ENCODE measurements around the gene TFEB. TPM values are rescaled to one million over a fixed set of nuclear protein-coding genes. Genes with fewer than 3 reads are reported as not detected.

TFEB gene
- polyA plus RNA-seq, 4 donors = 11.5 to 153 (median 27.1) TPM

DNA sequence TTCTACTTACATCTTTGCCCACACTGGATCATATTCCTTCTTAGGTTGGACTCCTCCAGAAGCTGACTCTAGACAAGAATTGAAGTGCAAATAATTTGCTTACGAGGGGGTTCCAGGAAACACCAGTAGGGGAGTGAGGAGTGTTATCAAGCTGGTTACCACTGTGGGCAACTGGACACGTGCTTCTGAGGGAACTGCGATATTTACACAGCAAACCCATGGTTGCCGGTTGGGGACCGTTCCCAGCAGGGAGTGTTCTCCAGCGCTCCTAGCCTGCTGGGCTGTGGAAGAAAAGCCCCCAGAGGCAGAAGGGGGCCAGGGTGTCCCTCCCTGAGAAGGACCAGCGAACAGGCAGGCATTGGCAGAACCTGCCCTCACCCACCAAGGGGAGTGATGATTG is 75.5 kb downstream of the TFEB start:
- Histone ChIP-seq H3K4me1 (ENCODE audit: control insufficient read depth in 3 of 3, insufficient read depth in 2 of 3, low read depth in 1 of 3, low read length in 2 of 3) (peaks cover 0 to 10% (median 0%) of the 10 kb centered on the region in 3 donors), H3K4me3 (ENCODE audit: low read depth in 1 of 3, low read length in 3 of 3) (no peak overlapping the region), H3K9me3 (ENCODE audit: control insufficient read depth in 2 of 2, insufficient read depth in 1 of 2, low read depth in 1 of 2, low read length in 1 of 2) (no peaks in the 10 kb centered on the region), H3K27ac (ENCODE audit: low read depth in 1 of 3, low read length in 2 of 3) (no peak overlapping the region), H3K27me3 (ENCODE audit: control insufficient read depth in 3 of 3, insufficient read depth in 3 of 3, low read length in 3 of 3) (peaks cover 0 to 46% (median 0%) of the 10 kb centered on the region in 3 donors), H3K36me3 (ENCODE audit: control insufficient read depth in 3 of 3, insufficient read depth in 2 of 3, low read depth in 1 of 3, low read length in 3 of 3) (no peaks in the 10 kb centered on the region)
- FAIRE-seq (no peak), DNase-seq (no peak)
- WGBS, 3 donors = 21 to 49% (median 27%) methylated on average over 7 of the region's 7 CpGs

- DNase-seq = no peak
- Histone ChIP-seq H3K9me3 (ENCODE audit: control insufficient read depth in 2 of 2, insufficient read depth in 1 of 2, low read depth in 1 of 2, low read length in 1 of 2) (no peaks in the 10 kb centered on the region), H3K4me3 (ENCODE audit: low read depth in 1 of 3, low read length in 3 of 3) (no peak overlapping the region), H3K27ac (ENCODE audit: low read depth in 1 of 3, low read length in 2 of 3) (no peak overlapping the region), H3K4me1 (ENCODE audit: control insufficient read depth in 3 of 3, insufficient read depth in 2 of 3, low read depth in 1 of 3, low read length in 2 of 3) (peaks cover 0 to 10% (median 0%) of the 10 kb centered on the region in 3 donors), H3K36me3 (ENCODE audit: control insufficient read depth in 3 of 3, insufficient read depth in 2 of 3, low read depth in 1 of 3, low read length in 3 of 3) (peaks cover 0 to 2% (median 0%) of the 10 kb centered on the region in 3 donors), H3K27me3 (ENCODE audit: control insufficient read depth in 3 of 3, insufficient read depth in 3 of 3, low read length in 3 of 3) (peaks cover 0 to 38% (median 0%) of the 10 kb centered on the region in 3 donors)
- FAIRE-seq = no peak
- WGBS, 3 donors = 72 to 89% (median 75%) methylated on average over 10 to 13 of the region's 13 CpGs
Observed at GRCh38 chr6:41658636-41659035, 76.8 kb downstream of the TFEB start.

DNA sequence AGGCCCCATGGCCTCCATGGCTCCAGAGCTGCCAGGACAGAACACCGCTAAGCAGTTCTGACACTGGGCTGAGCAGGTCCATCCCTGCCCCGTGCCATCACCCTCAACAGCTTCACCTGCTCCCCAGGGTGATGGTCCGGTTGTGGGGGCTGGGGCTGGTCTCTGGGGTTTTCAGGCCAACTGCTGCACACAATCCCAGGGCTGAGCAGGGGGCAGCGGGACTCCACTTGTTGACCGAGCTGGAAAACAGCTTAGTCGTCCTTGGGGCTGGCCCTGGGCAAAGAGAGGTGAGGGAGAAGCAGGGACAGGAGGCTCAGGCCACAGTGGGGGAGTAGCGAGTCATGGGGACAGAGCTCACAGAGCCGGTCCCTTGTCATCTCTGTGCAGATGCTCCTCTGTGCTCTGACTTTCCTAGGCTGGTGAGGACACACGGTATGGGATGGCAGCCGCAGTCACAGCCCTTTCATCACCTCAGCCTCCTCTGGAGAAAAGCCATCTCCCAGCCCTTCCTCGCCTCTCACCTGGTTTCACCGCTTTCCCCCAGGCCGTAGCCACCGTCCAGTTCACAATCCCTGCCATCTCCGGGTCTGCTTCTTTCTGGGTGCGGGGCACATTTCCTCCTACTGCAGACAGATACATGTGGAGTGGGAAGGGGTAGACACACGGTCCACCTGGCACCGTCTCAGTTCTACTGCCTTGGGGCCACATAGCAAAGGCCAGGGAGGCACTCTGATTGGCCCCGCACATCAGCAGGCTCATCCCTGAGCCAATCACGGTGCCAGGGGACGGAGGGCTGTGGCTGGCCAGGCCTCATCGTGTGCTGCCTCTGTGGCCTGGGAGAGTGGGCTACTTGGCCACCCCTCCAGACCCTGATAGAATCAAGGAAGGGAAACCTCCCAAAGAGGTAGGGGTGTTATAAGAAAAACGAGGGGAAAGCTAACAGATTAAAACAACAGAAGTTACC is 78.0 kb downstream of the TFEB start:
- DNase-seq (no peak), FAIRE-seq (no peak)
- H3K4me1 ChIP-seq (ENCODE audit: control insufficient read depth in 3 of 3, insufficient read depth in 2 of 3, low read depth in 1 of 3, low read length in 2 of 3) = peaks cover 0 to 10% (median 0%) of the 10 kb centered on the region in 3 donors
- no peak overlapping the region for H3K4me3 ChIP-seq (ENCODE audit: low read depth in 1 of 3, low read length in 3 of 3)
- peaks cover 0 to 8% (median 0%) of the 10 kb centered on the region in 3 donors for H3K36me3 ChIP-seq (ENCODE audit: control insufficient read depth in 3 of 3, insufficient read depth in 2 of 3, low read depth in 1 of 3, low read length in 3 of 3)
- no peaks in the 10 kb centered on the region for H3K9me3 ChIP-seq (ENCODE audit: control insufficient read depth in 2 of 2, insufficient read depth in 1 of 2, low read depth in 1 of 2, low read length in 1 of 2)
- WGBS, 3 donors = 73 to 85% (median 77%) methylated on average over 23 of the region's 23 CpGs
- H3K27me3 ChIP-seq (ENCODE audit: control insufficient read depth in 3 of 3, insufficient read depth in 3 of 3, low read length in 3 of 3) = peaks cover 0 to 35% (median 0%) of the 10 kb centered on the region in 3 donors
- H3K27ac ChIP-seq (ENCODE audit: low read depth in 1 of 3, low read length in 2 of 3) = no peak overlapping the region

DNA sequence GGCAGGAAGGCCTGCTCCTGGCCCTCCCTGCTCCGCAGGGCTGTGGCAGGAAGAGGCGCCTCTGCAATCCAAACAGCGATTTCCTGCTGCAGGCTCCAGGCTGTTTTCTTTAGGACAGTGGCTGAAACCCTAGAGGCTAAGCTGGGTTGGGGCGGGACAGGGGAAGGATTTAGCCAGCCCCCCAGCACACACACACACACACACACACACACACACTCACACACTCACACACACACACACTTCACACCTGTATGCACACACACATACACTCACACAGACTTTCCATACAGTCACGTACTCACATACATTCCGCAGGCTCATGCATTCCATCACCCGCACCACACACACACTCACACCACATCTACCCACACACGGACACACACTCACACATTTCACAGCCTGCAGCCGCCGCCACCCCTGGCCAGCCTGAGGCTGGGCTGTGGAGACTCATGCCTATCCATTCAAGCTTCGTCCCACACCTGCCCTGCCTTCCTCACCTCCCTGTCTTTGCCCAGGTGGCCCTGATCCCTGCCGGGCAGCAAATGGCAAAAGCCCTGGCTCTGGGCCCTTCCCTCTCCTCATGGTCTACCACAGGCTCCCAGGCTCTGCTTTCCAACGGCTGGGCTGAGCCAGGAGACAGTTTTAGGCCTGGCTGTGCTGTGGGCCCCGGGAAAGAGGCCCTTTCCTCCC is 79.3 kb downstream of the TFEB start:
- H3K36me3 ChIP-seq (ENCODE audit: control insufficient read depth in 3 of 3, insufficient read depth in 2 of 3, low read depth in 1 of 3, low read length in 3 of 3) = peaks cover 0 to 15% (median 0%) of the 10 kb centered on the region in 3 donors
- peak overlapping the region in 2 of 3 donors; percentile 23 to 45 for H3K27ac ChIP-seq (ENCODE audit: low read depth in 1 of 3, low read length in 2 of 3)
- 55 to 62% (median 62%) methylated on average over 13 to 14 of the region's 14 CpGs for WGBS, 3 donors
- H3K4me1 ChIP-seq (ENCODE audit: control insufficient read depth in 3 of 3, insufficient read depth in 2 of 3, low read depth in 1 of 3, low read length in 2 of 3) = peaks cover 0 to 10% (median 0%) of the 10 kb centered on the region in 3 donors
- H3K9me3 ChIP-seq (ENCODE audit: control insufficient read depth in 2 of 2, insufficient read depth in 1 of 2, low read depth in 1 of 2, low read length in 1 of 2) = no peaks in the 10 kb centered on the region
- DNase-seq (no peak), FAIRE-seq (no peak)
- peaks cover 0 to 32% (median 0%) of the 10 kb centered on the region in 3 donors for H3K27me3 ChIP-seq (ENCODE audit: control insufficient read depth in 3 of 3, insufficient read depth in 3 of 3, low read length in 3 of 3)
- H3K4me3 ChIP-seq (ENCODE audit: low read depth in 1 of 3, low read length in 3 of 3) = no peak overlapping the region

DNA sequence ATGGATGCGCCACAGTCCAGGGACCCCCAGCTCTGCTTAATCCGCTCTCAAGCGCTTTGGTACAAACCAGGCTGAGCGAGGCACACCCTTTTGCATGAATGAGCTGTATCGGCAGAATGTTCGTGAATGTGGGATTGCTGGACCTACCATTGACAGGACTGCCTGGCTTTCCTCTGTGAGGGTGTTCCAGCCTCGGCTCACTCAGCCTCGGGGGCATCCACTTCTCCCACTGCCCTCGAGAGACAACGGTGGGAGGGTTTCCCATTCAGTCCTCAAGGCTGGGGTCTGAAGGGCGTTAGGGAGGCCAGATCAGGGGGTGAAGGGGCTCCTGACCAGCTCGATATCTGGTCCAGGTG is 79.8 kb downstream of the TFEB start:
- peak overlapping the region in 2 of 3 donors; percentile 23 to 34 for H3K27ac ChIP-seq (ENCODE audit: low read depth in 1 of 3, low read length in 2 of 3)
- FAIRE-seq = no peak
- DNase-seq = no peak
- 57 to 72% (median 62%) methylated on average over 12 of the region's 12 CpGs for WGBS, 3 donors
- H3K9me3 ChIP-seq (ENCODE audit: control insufficient read depth in 2 of 2, insufficient read depth in 1 of 2, low read depth in 1 of 2, low read length in 1 of 2) = no peaks in the 10 kb centered on the region
- H3K36me3 ChIP-seq (ENCODE audit: control insufficient read depth in 3 of 3, insufficient read depth in 2 of 3, low read depth in 1 of 3, low read length in 3 of 3) = peaks cover 0 to 16% (median 0%) of the 10 kb centered on the region in 3 donors
- H3K27me3 ChIP-seq (ENCODE audit: control insufficient read depth in 3 of 3, insufficient read depth in 3 of 3, low read length in 3 of 3) = peaks cover 0 to 29% (median 0%) of the 10 kb centered on the region in 3 donors
- H3K4me3 ChIP-seq (ENCODE audit: low read depth in 1 of 3, low read length in 3 of 3) = no peak overlapping the region
- peaks cover 0 to 10% (median 0%) of the 10 kb centered on the region in 3 donors for H3K4me1 ChIP-seq (ENCODE audit: control insufficient read depth in 3 of 3, insufficient read depth in 2 of 3, low read depth in 1 of 3, low read length in 2 of 3)

DNA sequence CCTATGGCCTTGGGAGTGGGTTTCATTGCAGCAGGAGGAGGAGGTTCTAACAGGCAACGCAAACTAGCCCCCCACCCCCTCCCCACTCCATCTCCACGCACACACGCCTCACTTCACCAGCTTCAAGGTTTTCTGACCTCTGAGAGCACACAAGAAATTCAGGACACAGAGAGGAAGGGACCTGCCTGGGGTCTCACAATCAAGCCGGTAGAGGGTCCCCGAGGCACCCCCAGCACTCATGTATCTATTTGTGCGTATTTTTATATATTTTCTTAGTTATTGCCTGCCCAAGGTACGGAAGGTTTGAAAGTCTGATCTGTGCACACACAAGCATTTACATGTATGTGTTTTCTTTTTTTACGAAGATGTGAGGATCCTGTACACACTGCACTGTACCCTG is 80.2 kb downstream of the TFEB start:
- no peaks in the 10 kb centered on the region for H3K9me3 ChIP-seq (ENCODE audit: control insufficient read depth in 2 of 2, insufficient read depth in 1 of 2, low read depth in 1 of 2, low read length in 1 of 2)
- FAIRE-seq (no peak), DNase-seq (no peak)
- H3K4me1 ChIP-seq (ENCODE audit: control insufficient read depth in 3 of 3, insufficient read depth in 2 of 3, low read depth in 1 of 3, low read length in 2 of 3) = peaks cover 0 to 10% (median 0%) of the 10 kb centered on the region in 3 donors
- H3K36me3 ChIP-seq (ENCODE audit: control insufficient read depth in 3 of 3, insufficient read depth in 2 of 3, low read depth in 1 of 3, low read length in 3 of 3) = peaks cover 0 to 16% (median 0%) of the 10 kb centered on the region in 3 donors
- H3K4me3 ChIP-seq (ENCODE audit: low read depth in 1 of 3, low read length in 3 of 3) = no peak overlapping the region
- peak overlapping the region in 1 of 3 donors; percentile 34 for H3K27ac ChIP-seq (ENCODE audit: low read depth in 1 of 3, low read length in 2 of 3)
- H3K27me3 ChIP-seq (ENCODE audit: control insufficient read depth in 3 of 3, insufficient read depth in 3 of 3, low read length in 3 of 3) = peaks cover 0 to 25% (median 0%) of the 10 kb centered on the region in 3 donors
- 84 to 90% (median 87%) methylated on average over 8 of the region's 8 CpGs for WGBS, 3 donors

DNA sequence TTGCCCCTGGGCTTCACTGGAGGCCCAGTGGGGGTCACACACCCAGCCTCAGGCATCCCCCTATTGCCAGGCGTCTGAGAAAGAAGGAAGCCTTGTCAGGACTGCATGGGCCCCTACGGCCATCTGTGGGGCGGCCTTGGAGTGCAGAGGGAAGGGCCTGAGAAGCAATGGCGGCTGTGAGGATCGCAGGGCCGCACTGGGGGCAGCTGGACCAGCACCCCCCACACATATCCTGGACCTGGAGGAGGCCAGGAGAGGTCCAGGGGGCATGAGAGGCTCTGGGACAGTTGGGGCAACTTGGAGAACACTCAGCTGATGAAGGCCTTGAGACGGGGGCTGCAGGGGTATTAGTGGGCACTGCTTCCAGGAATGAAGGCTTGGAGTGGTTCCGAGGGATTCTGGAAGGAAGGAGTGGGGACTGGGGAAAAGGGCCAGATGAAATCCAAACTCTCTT is 80.7 kb downstream of the TFEB start:
- Histone ChIP-seq H3K4me3 (ENCODE audit: low read depth in 1 of 3, low read length in 3 of 3) (no peak overlapping the region), H3K4me1 (ENCODE audit: control insufficient read depth in 3 of 3, insufficient read depth in 2 of 3, low read depth in 1 of 3, low read length in 2 of 3) (peaks cover 0 to 10% (median 0%) of the 10 kb centered on the region in 3 donors), H3K27me3 (ENCODE audit: control insufficient read depth in 3 of 3, insufficient read depth in 3 of 3, low read length in 3 of 3) (peaks cover 0 to 23% (median 0%) of the 10 kb centered on the region in 3 donors), H3K9me3 (ENCODE audit: control insufficient read depth in 2 of 2, insufficient read depth in 1 of 2, low read depth in 1 of 2, low read length in 1 of 2) (no peaks in the 10 kb centered on the region), H3K36me3 (ENCODE audit: control insufficient read depth in 3 of 3, insufficient read depth in 2 of 3, low read depth in 1 of 3, low read length in 3 of 3) (peaks cover 0 to 17% (median 0%) of the 10 kb centered on the region in 3 donors), H3K27ac (ENCODE audit: low read depth in 1 of 3, low read length in 2 of 3) (no peak overlapping the region)
- DNase-seq = no peak
- 69 to 83% (median 81%) methylated on average over 7 to 8 of the region's 8 CpGs for WGBS, 3 donors
- FAIRE-seq = no peak

GRCh38 chr6:41654151-41654697 is 81.2 kb downstream of the TFEB start:
- H3K4me1 ChIP-seq (ENCODE audit: control insufficient read depth in 3 of 3, insufficient read depth in 2 of 3, low read depth in 1 of 3, low read length in 2 of 3) = peaks cover 0 to 10% (median 0%) of the 10 kb centered on the region in 3 donors
- no peak overlapping the region for H3K4me3 ChIP-seq (ENCODE audit: low read depth in 1 of 3, low read length in 3 of 3)
- DNase-seq (no peak), FAIRE-seq (no peak)
- H3K36me3 ChIP-seq (ENCODE audit: control insufficient read depth in 3 of 3, insufficient read depth in 2 of 3, low read depth in 1 of 3, low read length in 3 of 3) = peaks cover 0 to 22% (median 0%) of the 10 kb centered on the region in 3 donors
- no peak overlapping the region for H3K27ac ChIP-seq (ENCODE audit: low read depth in 1 of 3, low read length in 2 of 3)
- 39 to 68% (median 56%) methylated on average over 5 of the region's 5 CpGs for WGBS, 3 donors
- H3K9me3 ChIP-seq (ENCODE audit: control insufficient read depth in 2 of 2, insufficient read depth in 1 of 2, low read depth in 1 of 2, low read length in 1 of 2) = no peaks in the 10 kb centered on the region
- H3K27me3 ChIP-seq (ENCODE audit: control insufficient read depth in 3 of 3, insufficient read depth in 3 of 3, low read length in 3 of 3) = peaks cover 0 to 22% (median 0%) of the 10 kb centered on the region in 3 donors
